Measurements from ENCODE around the gene INTS13.

INTS13 gene

GRCh38 chr12:26872625-26873024, 65.2 kb downstream of the INTS13 start:
- Histone ChIP-seq H3K36me3 (ENCODE audit: control insufficient read depth, insufficient read depth, low read length) (no peaks in the 10 kb centered on the region), H3K4me3 (replicated peaks; ENCODE audit: low read depth, low read length) (no peak overlapping the region), H3K27me3 (replicated peaks; ENCODE audit: control insufficient read depth, insufficient read depth, low read length) (no peaks in the 10 kb centered on the region)
- no peak for TF ChIP-seq CTCF (IDR thresholded peaks at IDR 0.05; ENCODE audit: insufficient read depth, low read length, poor library complexity, severe bottlenecking)
- no peak for DNase-seq (ENCODE audit: extremely low read depth, insufficient read length)

GRCh38 chr12:26871985-26872384, 65.8 kb downstream of the INTS13 start:
- no peak for TF ChIP-seq CTCF (IDR thresholded peaks at IDR 0.05; ENCODE audit: insufficient read depth, low read length, poor library complexity, severe bottlenecking)
- Histone ChIP-seq H3K36me3 (ENCODE audit: control insufficient read depth, insufficient read depth, low read length) (no peaks in the 10 kb centered on the region), H3K4me3 (replicated peaks; ENCODE audit: low read depth, low read length) (no peak overlapping the region), H3K27me3 (replicated peaks; ENCODE audit: control insufficient read depth, insufficient read depth, low read length) (no peaks in the 10 kb centered on the region)
- DNase-seq (ENCODE audit: extremely low read depth, insufficient read length): peak; percentile 50

- Histone ChIP-seq H3K4me3 (replicated peaks; ENCODE audit: low read depth, low read length) (no peak overlapping the region), H3K27me3 (replicated peaks; ENCODE audit: control insufficient read depth, insufficient read depth, low read length) (no peaks in the 10 kb centered on the region), H3K36me3 (ENCODE audit: control insufficient read depth, insufficient read depth, low read length) (no peaks in the 10 kb centered on the region)
- TF ChIP-seq CTCF (IDR thresholded peaks at IDR 0.05; ENCODE audit: insufficient read depth, low read length, poor library complexity, severe bottlenecking): no peak
- DNase-seq (ENCODE audit: extremely low read depth, insufficient read length): peak; percentile 43
These were observed 67.0 kb downstream of the INTS13 start for GRCh38 chr12:26870491-26871419.

GRCh38 chr12:26869908-26870459, 67.8 kb downstream of the INTS13 start:
- TF ChIP-seq CTCF (IDR thresholded peaks at IDR 0.05; ENCODE audit: insufficient read depth, low read length, poor library complexity, severe bottlenecking): no peak
- Histone ChIP-seq H3K4me3 (replicated peaks; ENCODE audit: low read depth, low read length) (no peak overlapping the region), H3K36me3 (ENCODE audit: control insufficient read depth, insufficient read depth, low read length) (no peaks in the 10 kb centered on the region), H3K27me3 (replicated peaks; ENCODE audit: control insufficient read depth, insufficient read depth, low read length) (no peaks in the 10 kb centered on the region)
- DNase-seq (ENCODE audit: extremely low read depth, insufficient read length): no peak

GRCh38 chr12:26869104-26869494, 68.7 kb downstream of the INTS13 start:
- Histone ChIP-seq H3K36me3 (ENCODE audit: control insufficient read depth, insufficient read depth, low read length) (no peaks in the 10 kb centered on the region), H3K4me3 (replicated peaks; ENCODE audit: low read depth, low read length) (no peak overlapping the region), H3K27me3 (replicated peaks; ENCODE audit: control insufficient read depth, insufficient read depth, low read length) (no peaks in the 10 kb centered on the region)
- no peak for TF ChIP-seq CTCF (IDR thresholded peaks at IDR 0.05; ENCODE audit: insufficient read depth, low read length, poor library complexity, severe bottlenecking)
- no peak for DNase-seq (ENCODE audit: extremely low read depth, insufficient read length)

All from GM06990 (cell line).